H1 (cell line): Measurements from ENCODE around the gene NT5C1B. TPM values are rescaled to one million over a fixed set of nuclear protein-coding genes. Genes with fewer than 3 reads are reported as not detected.

Experiments
- CTCF ChIA-PET: fragments of 300-600 bp; sonication (Branson Sonifier 250); formaldehyde crosslinking; loops from one replicate; lab custom pipeline; 2021; ENCODE audit not compliant: partially characterized antibody; lab: Charles Lee
- POLR2A ChIA-PET: fragments of 300-600 bp; sonication (Branson Sonifier 250); formaldehyde crosslinking; loops from one replicate; lab custom pipeline; 2021; ENCODE audit warnings: inconsistent platforms; ENCODE audit not compliant: partially characterized antibody; lab: Charles Lee
- DNase-seq, 2 experiments: peaks; one replicate each; pipeline versions ENCODE4 v3.0.0 to v3.0.0-alpha.2; 2010 to 2022; ENCODE audit warnings: low spot score in 2 of 2, low read depth in 1 of 2, mixed read lengths in 1 of 2
- FAIRE-seq: peaks from 2 replicates; lab custom pipeline; 2011; peaks lifted over from hg19 to GRCh38; lab: Jason Lieb, UNC
- H2AFZ ChIP-seq: 2 replicates; pipeline ENCODE4 v1.8.1; 2012; ENCODE audit warnings: low read length, inconsistent platforms
- H2AK5ac ChIP-seq: 2 replicates; pipeline ENCODE4 v1.6.1; 2013; ENCODE audit warnings: low read depth, low read length
- H2BK120ac ChIP-seq: replicated peaks from 2 replicates; pipeline ENCODE3; 2013; ENCODE audit warnings: low read depth, low read length, inconsistent platforms
- H2BK12ac ChIP-seq: 2 replicates; pipeline ENCODE4 v1.6.1; 2013; ENCODE audit warnings: low read depth, low read length
- H2BK15ac ChIP-seq: 2 replicates; pipeline ENCODE4 v1.6.1; 2013; ENCODE audit warnings: low read length
- H2BK20ac ChIP-seq: 2 replicates; pipeline ENCODE4 v1.6.1; 2013; ENCODE audit warnings: low read length
- H2BK5ac ChIP-seq: 2 replicates; pipeline ENCODE4 v1.6.1; 2013; ENCODE audit warnings: low read depth, low read length
- H3K14ac ChIP-seq: 2 replicates; pipeline ENCODE4 v1.6.1; 2013; ENCODE audit warnings: inconsistent platforms; ENCODE audit not compliant: insufficient read length
- H3K18ac ChIP-seq: 2 replicates; pipeline ENCODE4 v1.6.1; 2013; ENCODE audit warnings: low read length; ENCODE audit errors: extremely low read depth
- H3K23ac ChIP-seq: 2 replicates; pipeline ENCODE4 v1.6.1; 2013; ENCODE audit warnings: inconsistent platforms; ENCODE audit not compliant: insufficient read length
- H3K23me2 ChIP-seq: 2 replicates; pipeline ENCODE4 v1.6.1; 2013; ENCODE audit warnings: low read depth, low read length
- H3K27ac ChIP-seq: 2 replicates; pipeline ENCODE4 v1.6.1; 2011; ENCODE audit warnings: low read depth, low read length, inconsistent platforms
- H3K27me3 ChIP-seq, 4 experiments: replicated peaks in 1 of 4; 1 replicate in 1 of 4; 2 replicates in 3 of 4; pipeline versions ENCODE4 v1.6.1 to v1.8.1; 2011 to 2013; ENCODE audit warnings: low read length in 3 of 4, mild to moderate bottlenecking in 3 of 4, inconsistent platforms in 2 of 4, mixed read lengths in 2 of 4, moderate library complexity in 1 of 4; ENCODE audit not compliant: control insufficient read depth in 3 of 4, insufficient read depth in 3 of 4; ENCODE audit errors: extremely low read depth in 1 of 4
- H3K36me3 ChIP-seq, 4 experiments: 2 replicates each; pipeline versions ENCODE4 v1.6.1 to v1.8.1; 2011 to 2013; ENCODE audit warnings: mild to moderate bottlenecking in 4 of 4, low read length in 3 of 4, moderate library complexity in 2 of 4, control low read depth in 1 of 4, inconsistent platforms in 1 of 4; ENCODE audit not compliant: insufficient read depth in 4 of 4, control insufficient read depth in 2 of 4
- H3K4ac ChIP-seq: replicated peaks from 2 replicates; pipeline ENCODE3; 2013; ENCODE audit warnings: low read length, low read depth, mixed read lengths, inconsistent platforms; ENCODE audit not compliant: insufficient read length
- H3K4me1 ChIP-seq, 4 experiments: replicated peaks in 1 of 4; 1 replicate in 1 of 4; 2 replicates in 3 of 4; pipeline versions ENCODE4 v1.6.1 to v1.8.1; 2011 to 2013; ENCODE audit warnings: low read length in 3 of 4, inconsistent platforms in 2 of 4, mixed read lengths in 1 of 4; ENCODE audit not compliant: insufficient read depth in 4 of 4, control insufficient read depth in 3 of 4
- H3K4me2 ChIP-seq, 2 experiments: 2 replicates each; pipeline versions ENCODE4 v1.6.1 to v1.8.1; 2011 to 2013; ENCODE audit warnings: low read depth in 2 of 2, low read length in 2 of 2, control low read depth in 1 of 2, inconsistent platforms in 1 of 2, mild to moderate bottlenecking in 1 of 2; ENCODE audit not compliant: insufficient read depth in 1 of 2
- H3K4me3 ChIP-seq, 4 experiments: fragments of 200-600, 300-600 bp in 1 of 4; sonication (generic), shearing (Covaris generic), sonication (Bioruptor Twin) in 1 of 4; 2 replicates each; pipeline versions ENCODE4 v1.5.1 to v1.8.1; 2011 to 2016; ENCODE audit warnings: low read length in 4 of 4, low read depth in 3 of 4, control low read depth in 2 of 4, inconsistent platforms in 2 of 4, mild to moderate bottlenecking in 2 of 4, mixed read lengths in 1 of 4, moderate library complexity in 1 of 4; ENCODE audit not compliant: insufficient read depth in 2 of 4; ENCODE audit errors: extremely low read depth in 1 of 4
- H3K56ac ChIP-seq: replicated peaks from 2 replicates; pipeline ENCODE3; 2013; ENCODE audit warnings: low read depth, mild to moderate bottlenecking, mixed read lengths, low read length, inconsistent platforms; ENCODE audit not compliant: insufficient read length
- H3K79me1 ChIP-seq: 2 replicates; pipeline ENCODE4 v1.6.1; 2013; ENCODE audit warnings: low read depth, low read length, control low read depth
- H3K79me2 ChIP-seq, 2 experiments: 2 replicates each; pipeline versions ENCODE4 v1.6.1 to v1.8.1; 2012 to 2013; ENCODE audit warnings: low read length in 2 of 2, mild to moderate bottlenecking in 2 of 2, inconsistent platforms in 1 of 2; ENCODE audit not compliant: insufficient read depth in 2 of 2, control insufficient read depth in 1 of 2
- H3K9ac ChIP-seq, 4 experiments: replicated peaks in 1 of 4; 1 replicate in 1 of 4; 2 replicates in 3 of 4; pipeline versions ENCODE4 v1.6.1 to v1.8.1; 2011 to 2013; ENCODE audit warnings: low read depth in 3 of 4, low read length in 3 of 4, control low read depth in 2 of 4, mild to moderate bottlenecking in 2 of 4, moderate library complexity in 2 of 4, inconsistent platforms in 1 of 4; ENCODE audit errors: extremely low read depth in 1 of 4
- H3K9me3 ChIP-seq, 2 experiments: 2 replicates each; pipeline versions ENCODE4 v1.6.1 to v1.8.1; 2012 to 2013; ENCODE audit warnings: mild to moderate bottlenecking in 2 of 2, moderate library complexity in 2 of 2, control low read depth in 1 of 2, inconsistent platforms in 1 of 2, low read depth in 1 of 2, low read length in 1 of 2, mixed read lengths in 1 of 2; ENCODE audit not compliant: insufficient read depth in 2 of 2
- H4K20me1 ChIP-seq, 2 experiments: replicated peaks in 1 of 2; 2 replicates each; pipeline versions ENCODE3 to v1.8.1; 2011 to 2013; ENCODE audit warnings: inconsistent platforms in 2 of 2, low read length in 2 of 2, mild to moderate bottlenecking in 1 of 2; ENCODE audit not compliant: insufficient read depth in 2 of 2, control insufficient read depth in 1 of 2
- H4K5ac ChIP-seq: 2 replicates; pipeline ENCODE4 v1.6.1; 2013; ENCODE audit warnings: low read length, low read depth, mixed read lengths, inconsistent platforms; ENCODE audit not compliant: insufficient read length
- H4K8ac ChIP-seq: 2 replicates; pipeline ENCODE4 v1.8.0; 2013; ENCODE audit warnings: mild to moderate bottlenecking, moderate library complexity, low read length, inconsistent platforms; ENCODE audit not compliant: insufficient read depth; ENCODE audit errors: extremely low read depth
- H4K91ac ChIP-seq: replicated peaks from 2 replicates; pipeline ENCODE3; 2013; ENCODE audit warnings: low read length, mixed read lengths, inconsistent platforms; ENCODE audit not compliant: insufficient read length
- BACH1 ChIP-seq: IDR thresholded peaks from 2 replicates; pipeline ENCODE4 v1.6.1; 2012; ENCODE audit warnings: low read length, improper control_type of control experiment
- EZH2 ChIP-seq: fragments of 200-600 bp; sonication (generic); IDR thresholded peaks from 2 replicates; pipeline ENCODE4 v1.7.1; 2012; ENCODE audit warnings: low read depth, mild to moderate bottlenecking, moderate library complexity, low read length, inconsistent platforms; ENCODE audit not compliant: severe bottlenecking
- GABPA ChIP-seq: IDR thresholded peaks from 2 replicates; pipeline ENCODE4 v1.6.1; 2011; ENCODE audit warnings: mild to moderate bottlenecking, low read length, moderate library complexity, borderline replicate concordance; ENCODE audit not compliant: insufficient read depth
- KDM4A ChIP-seq: IDR thresholded peaks from one replicate; pipeline ENCODE4 v1.7.1; 2012; ENCODE audit warnings: low read depth, mild to moderate bottlenecking, moderate library complexity, low read length, inconsistent platforms; ENCODE audit not compliant: severe bottlenecking
- SIX5 ChIP-seq: IDR thresholded peaks from 2 replicates; pipeline ENCODE4 v1.6.1; 2011; ENCODE audit warnings: mild to moderate bottlenecking, low read depth, low read length
- WGBS, 2 experiments: shearing (Covaris generic) in 1 of 2; methylation state at CpG; one replicate each; pipeline versions ENCODE4 v1.1.6 to v1.1.7; 2013 to 2015; ENCODE audit warnings: low lambda C conversion rate in 2 of 2, mixed read lengths in 2 of 2, inconsistent platforms in 1 of 2, low coverage in 1 of 2, missing lambda C conversion rate in 1 of 2; ENCODE audit not compliant: insufficient replicate concordance in 2 of 2, insufficient coverage in 1 of 2, insufficient read length in 1 of 2; ENCODE audit errors: extremely low coverage in 1 of 2, missing lambda C conversion rate in 1 of 2; 5-methylcytosine and 5-hydroxymethylcytosine counted together
- polyA plus RNA-seq, 7 experiments: library from polyadenylated mRNA; depleted of rRNA in 3 of 7; stranded (reverse) in 5 of 7; unstranded in 2 of 7; fragments of >200 nt in 5 of 7; fragments of 200-250 nt in 2 of 7; gene quantifications; 1 replicate in 5 of 7; 2 replicates in 1 of 7; 4 replicates in 1 of 7; pipeline versions ENCODE4 v1.2.1 to v1.2.3, GENCODE V29; 2011 to 2013; ENCODE audit warnings: missing spikeins in 2 of 7, mixed read lengths in 2 of 7
- total RNA-seq: library from RNA; stranded (reverse); fragmentation: NEBNext Ultra II Directional; extraction: Animal tissue kit (Norgen Biotek cat#: 25700); gene quantifications from 2 replicates; pipeline ENCODE4 v1.2.1, GENCODE V29; 2021

NT5C1B gene
- total and polyA plus RNA-seq, 2 of the 8 experiments (the other 6 are each of a cell fraction or from before 2014, with no cell fraction given), result not detected

DNA sequence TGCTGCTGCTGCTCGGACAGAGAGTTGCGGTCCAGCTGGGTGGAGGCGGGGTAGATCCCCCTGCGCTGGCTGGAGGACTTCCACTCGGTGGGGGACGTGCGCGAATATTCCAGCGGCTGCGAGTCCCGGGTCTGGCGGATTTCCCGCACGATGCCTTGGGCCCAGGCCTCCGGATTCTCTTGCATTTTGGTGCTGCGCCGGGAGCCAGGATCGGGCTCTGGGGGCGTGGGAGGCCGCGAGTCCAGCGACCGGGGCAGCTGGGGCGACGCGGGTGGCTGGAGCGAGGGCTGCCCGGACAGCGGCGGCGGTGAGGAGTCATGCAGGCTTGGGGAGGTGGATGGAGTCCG lies 4.8 kb downstream of the NT5C1B start:
- no peak overlapping the region for H2BK20ac ChIP-seq
- no peak for DNase-seq
- ChIA-PET POLR2A (no interaction called here), CTCF (interaction anchor here (0.9 to 1.5 kb wide), 3 partner anchors 9 to 106 kb away, joined by 3 read pairs; no protein-coding TSS in a partner anchor)
- H3K14ac ChIP-seq, result no peak overlapping the region
- H3K4ac ChIP-seq, result no peak overlapping the region
- H2BK15ac ChIP-seq, result no peak overlapping the region
- H3K79me2 ChIP-seq, result no peaks in the 10 kb centered on the region
- H2BK120ac ChIP-seq, result no peak overlapping the region
- WGBS, 2 experiments, result 96% methylated on average over 14 of the region's 32 CpGs; no CpG with 5 or more reads in 1 of the 2 experiments
- H4K91ac ChIP-seq, result no peak overlapping the region
- no peak overlapping the region for H3K27ac ChIP-seq
- H2BK5ac ChIP-seq, result no peak overlapping the region
- H4K5ac ChIP-seq, result no peak overlapping the region
- no peak overlapping the region for H2BK12ac ChIP-seq
- H4K20me1 ChIP-seq, result no peaks in the 10 kb centered on the region
- no peaks in the 10 kb centered on the region for H3K79me1 ChIP-seq
- H3K9me3 ChIP-seq, result peaks cover 0 to 2% of the 10 kb centered on the region in 2 experiments; a peak in 2 of 4 replicates
- H2AK5ac ChIP-seq, result no peak overlapping the region
- no peak overlapping the region for H3K56ac ChIP-seq
- H3K23me2 ChIP-seq, result no peaks in the 10 kb centered on the region
- no peaks in the 10 kb centered on the region for H3K36me3 ChIP-seq
- no peak overlapping the region for H3K4me2 ChIP-seq
- H3K18ac ChIP-seq, result no peak overlapping the region
- no peak overlapping the region for H3K9ac ChIP-seq
- no peak overlapping the region for H3K4me3 ChIP-seq
- no peaks in the 10 kb centered on the region for H3K27me3 ChIP-seq
- no peak overlapping the region for H3K23ac ChIP-seq
- H4K8ac ChIP-seq, result no peak overlapping the region; the same call in 1 of the 2 replicates
- FAIRE-seq, result no peak
- no peak overlapping the region for H2AFZ ChIP-seq
- H3K4me1 ChIP-seq, result no peaks in the 10 kb centered on the region
- TF ChIP-seq SIX5 (no peak), BACH1 (no peak), GABPA (no peak), KDM4A (no peak), EZH2 (no peak)
